ENCODE data around the gene MCF2L. TPM values are rescaled to one million over a fixed set of nuclear protein-coding genes. Genes with fewer than 3 reads are reported as not detected.
A peak's percentile ranks its signal among the peaks of the same experiment; 100 is the strongest.

The MCF2L gene
- total RNA-seq, 4 donors from 2014 or later = 18.3 to 52.6 (median 29.9) TPM

DNA sequence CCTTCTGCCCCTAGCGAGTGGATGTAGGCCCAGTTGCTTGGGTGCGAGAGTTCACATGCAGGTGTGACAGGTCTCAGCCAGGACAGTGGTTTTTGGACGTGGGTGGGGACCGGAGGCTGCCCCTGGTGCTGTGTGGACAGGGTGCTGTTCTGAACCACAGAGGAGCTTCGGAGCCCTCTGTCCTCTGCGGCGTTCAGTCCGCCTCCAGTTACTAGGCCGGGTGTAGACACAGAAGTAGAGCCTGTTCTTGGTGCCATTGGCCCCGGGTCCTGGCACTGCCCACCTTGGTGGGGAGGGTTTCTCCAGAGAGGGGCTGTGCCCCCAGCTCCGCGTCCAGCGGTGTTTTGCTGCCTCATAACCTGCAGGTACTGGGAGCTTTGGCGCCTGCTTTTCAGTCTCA lies 52.4 kb downstream of the MCF2L start:
- no peak for TF ChIP-seq POLR2A (IDR thresholded peaks at IDR 0.05)
- no CpG with 5 or more reads among the region's 14 CpGs for WGBS, 2 donors (ENCODE audit: low coverage in 1 of 2)

DNA sequence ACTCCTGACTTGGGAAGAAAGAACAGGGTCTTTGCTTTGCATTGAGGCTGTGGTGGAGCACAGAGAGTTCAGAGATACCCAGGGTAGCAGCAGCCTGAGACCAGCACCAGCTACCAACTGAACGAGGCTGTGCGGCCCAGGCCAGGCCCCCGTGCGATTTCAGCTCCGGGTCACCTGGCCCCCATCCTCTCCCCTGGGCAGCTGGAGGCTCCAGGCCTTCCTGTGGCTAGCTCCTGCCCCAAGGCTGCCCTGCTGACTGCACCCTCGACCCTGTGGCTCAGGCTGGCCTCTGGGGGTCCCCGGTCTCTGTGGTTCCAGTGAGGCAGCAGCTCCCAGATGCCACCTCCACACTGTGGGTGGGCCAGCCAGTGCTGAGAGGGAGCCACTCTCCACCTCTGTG lies 52.8 kb downstream of the MCF2L start:
- H3K9me3 ChIP-seq = peaks cover 0 to 4% (median 0%) of the 10 kb centered on the region in 3 donors
- no peak overlapping the region for H3K4me3 ChIP-seq
- H3K4me1 ChIP-seq = no peaks in the 10 kb centered on the region
- peak overlapping the region in 1 of 4 donors; percentile 33 for H3K27ac ChIP-seq
- 80 to 94% methylated on average over 1 to 2 of the region's 7 CpGs for WGBS, 2 donors (ENCODE audit: low coverage in 1 of 2)
- no peaks in the 10 kb centered on the region for H3K36me3 ChIP-seq
- TF ChIP-seq, protein P1, sequence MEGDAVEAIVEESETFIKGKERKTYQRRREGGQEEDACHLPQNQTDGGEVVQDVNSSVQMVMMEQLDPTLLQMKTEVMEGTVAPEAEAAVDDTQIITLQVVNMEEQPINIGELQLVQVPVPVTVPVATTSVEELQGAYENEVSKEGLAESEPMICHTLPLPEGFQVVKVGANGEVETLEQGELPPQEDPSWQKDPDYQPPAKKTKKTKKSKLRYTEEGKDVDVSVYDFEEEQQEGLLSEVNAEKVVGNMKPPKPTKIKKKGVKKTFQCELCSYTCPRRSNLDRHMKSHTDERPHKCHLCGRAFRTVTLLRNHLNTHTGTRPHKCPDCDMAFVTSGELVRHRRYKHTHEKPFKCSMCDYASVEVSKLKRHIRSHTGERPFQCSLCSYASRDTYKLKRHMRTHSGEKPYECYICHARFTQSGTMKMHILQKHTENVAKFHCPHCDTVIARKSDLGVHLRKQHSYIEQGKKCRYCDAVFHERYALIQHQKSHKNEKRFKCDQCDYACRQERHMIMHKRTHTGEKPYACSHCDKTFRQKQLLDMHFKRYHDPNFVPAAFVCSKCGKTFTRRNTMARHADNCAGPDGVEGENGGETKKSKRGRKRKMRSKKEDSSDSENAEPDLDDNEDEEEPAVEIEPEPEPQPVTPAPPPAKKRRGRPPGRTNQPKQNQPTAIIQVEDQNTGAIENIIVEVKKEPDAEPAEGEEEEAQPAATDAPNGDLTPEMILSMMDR (IDR thresholded peaks at IDR 0.05) = no peak
- TF ChIP-seq POLR2AphosphoS5 (IDR thresholded peaks at IDR 0.05) (no peak), EP300 (IDR thresholded peaks at IDR 0.05) (no peak), POLR2A (IDR thresholded peaks at IDR 0.05) (no peak)
- peaks cover 22% of the 10 kb centered on the region for H3K27me3 ChIP-seq
- ATAC-seq = no peak

More for the DNA sequence above, 52.4 kb downstream of the MCF2L start:
- no peak overlapping the region for H3K4me3 ChIP-seq
- no peak overlapping the region for H3K27ac ChIP-seq
- H3K36me3 ChIP-seq = no peaks in the 10 kb centered on the region
- peaks cover 20% of the 10 kb centered on the region for H3K27me3 ChIP-seq
- H3K9me3 ChIP-seq = peaks cover 0 to 4% (median 0%) of the 10 kb centered on the region in 3 donors
- H3K4me1 ChIP-seq = no peaks in the 10 kb centered on the region
- no peak for ATAC-seq

DNA sequence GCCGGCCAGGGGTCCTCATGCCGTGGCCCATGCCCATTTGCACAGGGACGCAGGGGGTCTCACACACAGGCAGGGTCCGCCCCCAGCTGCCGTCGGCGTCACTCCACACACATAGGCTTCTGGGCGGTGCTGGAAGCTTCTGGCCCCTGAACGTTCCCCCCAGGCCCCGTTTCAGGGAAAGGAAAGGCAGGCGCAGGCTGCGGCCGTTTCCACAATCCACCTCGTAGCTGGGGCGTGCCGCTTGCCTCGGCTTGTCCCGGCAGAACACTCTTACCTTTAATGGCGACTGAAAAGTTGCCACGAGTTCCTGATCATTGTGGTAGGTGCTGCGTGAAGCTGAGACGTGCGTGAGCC lies 53.4 kb downstream of the MCF2L start:
- no peak overlapping the region for H3K4me3 ChIP-seq
- H3K36me3 ChIP-seq = no peaks in the 10 kb centered on the region
- ATAC-seq = no peak
- H3K27me3 ChIP-seq = peaks cover 22% of the 10 kb centered on the region
- WGBS, 2 donors (ENCODE audit: low coverage in 1 of 2) = 66% methylated on average over 6 of the region's 23 CpGs; no CpG with 5 or more reads in 1 of the 2 donors
- H3K9me3 ChIP-seq = peaks cover 0 to 4% (median 0%) of the 10 kb centered on the region in 3 donors
- no peaks in the 10 kb centered on the region for H3K4me1 ChIP-seq
- H3K27ac ChIP-seq = peak overlapping the region in 1 of 4 donors; percentile 33
- TF ChIP-seq POLR2A (IDR thresholded peaks at IDR 0.05) = no peak
- TF ChIP-seq, protein P1 (IDR thresholded peaks at IDR 0.05) = no peak
- no peak for TF ChIP-seq POLR2AphosphoS5 (IDR thresholded peaks at IDR 0.05)

DNA sequence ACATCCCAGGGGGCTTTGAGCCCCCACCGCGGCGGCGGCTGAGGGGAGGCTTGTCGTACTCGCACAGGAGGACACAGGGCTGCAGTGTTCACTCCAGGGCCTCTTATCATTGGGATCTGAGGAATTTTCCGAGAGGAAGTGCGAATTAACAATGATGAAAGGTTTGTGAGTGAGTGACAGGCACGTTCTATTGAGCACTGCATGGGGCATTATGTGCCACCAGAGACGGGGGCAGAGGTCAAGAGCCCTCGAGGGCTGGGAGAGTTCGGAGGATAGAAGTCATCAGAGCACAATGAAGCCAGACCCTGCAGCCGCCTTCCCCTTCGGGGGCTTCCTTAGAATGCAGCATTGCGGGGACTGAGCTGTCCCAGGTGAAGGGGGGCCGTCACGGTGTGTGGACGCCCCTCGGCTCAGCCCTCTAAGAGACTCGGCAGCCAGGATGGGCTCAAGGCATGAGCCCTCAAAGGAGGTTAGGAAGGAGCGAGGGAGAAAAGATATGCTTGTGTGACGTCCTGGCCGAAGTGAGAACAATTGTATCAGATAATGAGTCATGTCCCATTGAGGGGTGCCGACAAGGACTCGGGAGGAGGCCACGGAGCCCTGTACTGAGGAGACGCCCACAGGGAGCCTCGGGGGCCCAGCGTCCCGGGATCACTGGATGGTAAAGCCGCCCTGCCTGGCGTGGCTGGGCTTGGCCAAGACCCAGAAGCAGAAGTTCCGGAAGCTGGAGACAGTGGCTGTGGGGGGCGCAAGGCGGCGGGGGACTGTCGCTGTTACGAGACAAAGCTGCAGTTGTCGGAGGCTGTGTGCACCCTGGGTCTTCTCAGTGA lies 53.9 kb downstream of the MCF2L start:
- ATAC-seq = peak; percentile 46
- Histone ChIP-seq H3K27ac (no peak overlapping the region), H3K4me1 (no peaks in the 10 kb centered on the region), H3K9me3 (peaks cover 0 to 4% (median 0%) of the 10 kb centered on the region in 3 donors), H3K27me3 (peaks cover 22% of the 10 kb centered on the region), H3K4me3 (no peak overlapping the region), H3K36me3 (no peaks in the 10 kb centered on the region)
- WGBS, 2 donors (ENCODE audit: low coverage in 1 of 2) = 43 to 60% methylated on average over 17 to 22 of the region's 39 CpGs
- TF ChIP-seq, protein P1 (IDR thresholded peaks at IDR 0.05) = no peak
- TF ChIP-seq POLR2AphosphoS5 (IDR thresholded peaks at IDR 0.05) (no peak), POLR2A (IDR thresholded peaks at IDR 0.05) (no peak), EP300 (IDR thresholded peaks at IDR 0.05) (no peak)

DNA sequence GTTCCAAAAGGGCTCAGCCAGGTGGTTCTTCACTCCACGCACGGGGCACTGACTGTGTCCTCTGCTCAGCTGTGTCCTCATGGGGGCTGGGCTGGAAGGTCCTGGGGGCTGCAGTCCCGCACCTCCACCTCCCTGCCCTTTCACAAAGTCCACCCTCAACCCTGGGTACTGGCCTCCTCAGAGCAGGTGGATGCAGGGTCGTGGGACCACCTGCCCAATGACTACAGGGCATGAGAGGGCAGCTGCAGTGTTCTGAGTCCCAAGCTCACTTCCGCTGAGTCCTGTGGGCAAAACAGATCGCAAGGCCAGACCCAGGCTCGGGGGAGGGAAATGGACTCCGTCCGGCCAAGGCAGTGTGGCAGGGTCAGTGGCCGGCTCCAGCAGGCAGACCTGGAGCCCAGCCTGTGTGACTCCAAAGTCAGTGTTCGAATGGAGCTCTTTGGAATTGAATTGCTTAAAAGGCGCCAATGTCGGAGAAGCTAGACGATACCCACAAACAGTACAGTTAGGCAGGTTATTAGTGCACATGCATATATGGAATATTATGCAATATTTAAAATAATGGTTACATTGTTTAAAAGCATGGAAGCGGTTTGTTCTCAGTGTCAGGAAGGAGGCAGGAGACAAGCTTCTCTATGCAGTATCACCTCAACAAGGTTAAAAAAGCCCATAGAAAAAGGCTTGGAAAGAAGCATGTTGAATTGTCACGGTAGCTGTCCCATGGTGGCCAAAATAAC lies 54.8 kb downstream of the MCF2L start:
- Histone ChIP-seq H3K4me1 (no peaks in the 10 kb centered on the region), H3K27ac (no peak overlapping the region), H3K4me3 (no peak overlapping the region), H3K36me3 (no peaks in the 10 kb centered on the region), H3K9me3 (peaks cover 0 to 4% (median 0%) of the 10 kb centered on the region in 3 donors), H3K27me3 (peaks cover 22% of the 10 kb centered on the region)
- TF ChIP-seq EP300 (IDR thresholded peaks at IDR 0.05) (no peak), POLR2A (IDR thresholded peaks at IDR 0.05) (no peak), POLR2AphosphoS5 (IDR thresholded peaks at IDR 0.05) (no peak)
- TF ChIP-seq, protein P1 (IDR thresholded peaks at IDR 0.05) = no peak
- no peak for ATAC-seq
- 57 to 86% methylated on average over 1 to 8 of the region's 16 CpGs for WGBS, 2 donors (ENCODE audit: low coverage in 1 of 2)
